ENCODE results near the gene SPATA13.

The SPATA13 gene

GRCh38 chr13:24168392-24168750 lies 7.9 kb downstream of the SPATA13 start:
- no peak for DNase-seq

- no peak for DNase-seq
Observed at GRCh38 chr13:24168979-24169378, 8.5 kb downstream of the SPATA13 start.

GRCh38 chr13:24172071-24172470 lies 11.6 kb downstream of the SPATA13 start:
- no peak for DNase-seq

- DNase-seq: no peak
Observed at GRCh38 chr13:24173795-24174194, 13.3 kb downstream of the SPATA13 start.

- DNase-seq: no peak
Observed at GRCh38 chr13:24175847-24176246, 15.3 kb downstream of the SPATA13 start.

- DNase-seq: no peak
Observed at GRCh38 chr13:24176351-24177101, 16.0 kb downstream of the SPATA13 start.

GRCh38 chr13:24178847-24179485 lies 18.4 kb downstream of the SPATA13 start:
- DNase-seq: no peak

GRCh38 chr13:24179486-24179850 lies 18.9 kb downstream of the SPATA13 start:
- no peak for DNase-seq

GRCh38 chr13:24180750-24181377 lies 20.3 kb downstream of the SPATA13 start:
- DNase-seq: no peak

GRCh38 chr13:24181991-24182702 lies 21.6 kb downstream of the SPATA13 start:
- no peak for DNase-seq

- no peak for DNase-seq
Observed at GRCh38 chr13:24182703-24183081, 22.2 kb downstream of the SPATA13 start.

GRCh38 chr13:24183741-24184182 lies 23.2 kb downstream of the SPATA13 start:
- DNase-seq: no peak

GRCh38 chr13:24184265-24184841 lies 23.8 kb downstream of the SPATA13 start:
- DNase-seq: no peak

GRCh38 chr13:24184882-24185281 lies 24.4 kb downstream of the SPATA13 start:
- DNase-seq: no peak

- DNase-seq: no peak
Observed at GRCh38 chr13:24185591-24186232, 25.2 kb downstream of the SPATA13 start.

- no peak for DNase-seq
Observed at GRCh38 chr13:24187185-24187584, 26.7 kb downstream of the SPATA13 start.

GRCh38 chr13:24192057-24192810 lies 31.7 kb downstream of the SPATA13 start:
- no peak for DNase-seq

- DNase-seq: no peak
Observed at GRCh38 chr13:24192811-24193162, 32.3 kb downstream of the SPATA13 start.

- DNase-seq: no peak
Observed at GRCh38 chr13:24194447-24194846, 33.9 kb downstream of the SPATA13 start.

GRCh38 chr13:24195626-24196025 lies 35.1 kb downstream of the SPATA13 start:
- no peak for DNase-seq

GRCh38 chr13:24196593-24197197 lies 36.2 kb downstream of the SPATA13 start:
- DNase-seq: no peak

GRCh38 chr13:24199016-24199415 lies 38.5 kb downstream of the SPATA13 start:
- no peak for DNase-seq

All from NCI-H226 (cell line).